ENCODE results near the gene TGFBR1. TPM values are rescaled to one million over a fixed set of nuclear protein-coding genes. Genes with fewer than 3 reads are reported as not detected.

The TGFBR1 gene
- total RNA-seq, 1 donor from 2014 or later, result 29.0 TPM

DNA sequence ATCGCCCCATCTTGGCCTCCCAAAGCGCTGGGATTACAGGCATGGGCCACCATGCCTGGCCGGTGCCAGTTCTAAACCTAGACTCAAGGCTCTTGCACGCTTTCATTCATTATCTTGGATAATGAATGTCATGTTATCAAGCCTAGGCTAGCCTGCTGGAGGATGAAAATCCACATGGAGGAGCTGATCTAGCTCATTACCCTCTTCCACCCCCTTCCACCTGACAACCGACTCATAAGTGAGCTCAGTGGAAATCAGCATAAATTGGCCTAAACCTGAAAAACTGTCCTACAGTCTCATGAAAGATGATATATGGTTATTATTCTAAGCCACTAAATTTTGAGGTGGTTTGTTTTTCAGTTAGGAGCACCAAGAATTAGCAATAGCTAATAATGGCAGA lies 3.6 kb upstream of the TGFBR1 start:
- no peak overlapping the region for H3K4me3 ChIP-seq (ENCODE audit: low read depth, low read length)
- DNase-seq (ENCODE audit: low read depth), result no peak
- no peak for TF ChIP-seq CTCF (conservative IDR thresholded peaks at IDR 0.05; ENCODE audit: low read depth, low read length)

GRCh38 chr9:99101812-99102211 lies 3.1 kb upstream of the TGFBR1 start:
- H3K4me3 ChIP-seq (ENCODE audit: low read depth, low read length), result no peak overlapping the region
- DNase-seq (ENCODE audit: low read depth), result no peak
- no peak for TF ChIP-seq CTCF (conservative IDR thresholded peaks at IDR 0.05; ENCODE audit: low read depth, low read length)

DNA sequence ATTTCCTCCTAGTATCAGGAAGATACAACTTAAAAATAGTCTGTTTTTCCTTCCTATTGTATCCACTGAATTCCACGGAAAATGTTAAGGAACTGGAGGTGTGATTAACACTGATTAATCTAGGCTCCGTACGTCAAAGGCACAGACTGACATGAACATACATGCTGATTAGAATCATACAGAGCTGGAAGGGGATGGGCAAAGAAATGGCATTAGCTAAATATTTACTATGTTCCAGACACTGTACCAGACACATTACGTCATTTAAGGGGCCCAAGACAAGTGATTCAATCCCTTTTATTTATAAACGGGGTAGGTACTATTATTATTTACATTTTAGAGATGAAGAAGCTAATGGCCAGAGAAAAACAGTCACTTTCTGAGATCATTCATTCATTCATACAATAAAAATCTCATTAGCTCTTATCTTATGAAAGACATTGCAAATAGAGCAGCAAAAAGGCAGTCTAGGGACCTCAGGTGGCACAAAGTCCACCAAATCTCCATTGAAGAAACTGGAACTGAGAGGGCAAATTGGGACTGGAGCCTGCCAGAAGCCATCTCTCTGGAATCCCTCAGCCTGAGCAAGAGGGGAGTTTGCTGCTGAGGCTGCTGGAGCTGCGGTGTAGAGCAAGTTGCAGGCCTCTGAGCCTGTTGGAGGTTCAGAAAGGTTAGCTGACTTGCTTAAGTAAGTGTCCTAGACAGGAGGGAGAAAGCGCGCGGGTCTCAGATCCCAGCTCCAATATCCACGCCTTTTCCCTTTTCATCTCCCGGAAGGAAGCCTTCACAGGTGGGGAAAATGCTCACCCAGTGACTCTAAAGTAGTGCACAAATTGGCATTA lies 1.6 kb upstream of the TGFBR1 start:
- DNase-seq (ENCODE audit: low read depth), result no peak
- TF ChIP-seq CTCF (conservative IDR thresholded peaks at IDR 0.05; ENCODE audit: low read depth, low read length), result no peak
- H3K4me3 ChIP-seq (ENCODE audit: low read depth, low read length), result no peak overlapping the region

DNA sequence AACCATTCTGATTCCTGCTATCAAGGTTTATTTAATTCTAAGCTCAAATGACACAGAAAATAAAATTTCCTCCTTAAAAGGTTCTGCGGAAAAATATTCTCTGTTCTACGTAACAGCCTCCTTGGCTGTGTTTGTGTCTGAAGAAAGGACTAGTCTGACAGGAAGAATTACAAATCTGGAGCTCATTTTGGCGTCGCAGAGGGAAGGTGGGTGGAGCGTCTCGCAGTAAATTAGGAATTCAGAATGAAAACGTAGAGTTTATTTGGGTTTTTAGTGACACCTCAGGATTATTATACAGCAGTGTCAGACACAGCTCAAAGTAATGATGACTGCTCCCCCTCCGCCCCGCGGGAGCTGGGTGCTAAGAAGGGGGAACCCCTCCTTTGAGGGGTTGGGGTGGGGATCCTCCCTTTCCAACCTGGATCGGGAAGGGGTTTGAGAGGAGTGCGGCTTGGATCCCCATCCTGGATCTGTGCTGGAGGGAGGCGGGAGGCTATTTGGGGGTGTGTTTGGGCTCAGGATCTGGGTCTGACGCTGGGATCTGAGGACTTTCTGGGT lies 933 bp upstream of the TGFBR1 start:
- peak overlapping the region; percentile 63 for H3K4me3 ChIP-seq (ENCODE audit: low read depth, low read length)
- TF ChIP-seq CTCF (conservative IDR thresholded peaks at IDR 0.05; ENCODE audit: low read depth, low read length), result no peak
- no peak for DNase-seq (ENCODE audit: low read depth)

DNA sequence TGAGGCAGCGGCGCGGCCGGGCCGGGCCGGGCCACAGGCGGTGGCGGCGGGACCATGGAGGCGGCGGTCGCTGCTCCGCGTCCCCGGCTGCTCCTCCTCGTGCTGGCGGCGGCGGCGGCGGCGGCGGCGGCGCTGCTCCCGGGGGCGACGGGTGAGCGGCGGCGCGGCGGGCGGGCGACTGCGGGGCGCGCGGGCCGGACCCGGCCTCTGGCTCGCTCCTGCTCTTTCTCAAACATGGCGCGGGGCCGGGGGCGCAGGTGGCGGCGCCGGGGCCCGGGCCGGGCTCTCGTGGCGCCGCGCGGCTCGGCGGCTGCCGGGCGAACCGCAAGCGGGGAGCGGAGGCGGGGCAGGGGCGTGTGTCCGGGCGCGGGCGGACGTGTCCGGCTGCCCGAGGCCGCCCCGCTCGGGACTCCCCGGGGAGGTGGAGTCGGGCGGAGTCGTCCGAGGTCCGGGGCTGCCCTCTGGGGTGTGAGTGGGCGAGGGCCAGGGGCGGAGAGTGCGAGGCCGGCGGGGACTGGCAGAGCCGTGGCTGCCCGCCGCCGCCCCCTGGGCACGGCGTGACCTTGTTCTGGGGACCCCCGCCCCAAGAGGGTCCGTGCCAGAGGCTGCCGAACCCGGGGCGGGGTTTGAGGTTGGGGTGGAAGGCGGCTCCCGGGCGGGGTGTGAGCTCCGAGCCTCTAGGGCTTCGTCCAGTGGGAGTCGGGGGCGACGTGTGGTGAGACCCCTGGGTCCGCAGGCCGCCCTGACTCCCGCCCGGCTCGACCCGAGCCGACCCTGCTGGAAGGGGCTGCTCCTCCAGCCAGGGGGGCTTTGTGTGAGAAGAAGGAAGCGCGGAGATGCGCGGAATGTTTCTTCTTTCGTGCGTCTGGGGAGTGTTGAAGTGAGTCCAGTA lies 485 bp downstream of the TGFBR1 start:
- no peak for DNase-seq (ENCODE audit: low read depth)
- peak overlapping the region; percentile 70 for H3K4me3 ChIP-seq (ENCODE audit: low read depth, low read length)
- TF ChIP-seq CTCF (conservative IDR thresholded peaks at IDR 0.05; ENCODE audit: low read depth, low read length), result no peak

DNA sequence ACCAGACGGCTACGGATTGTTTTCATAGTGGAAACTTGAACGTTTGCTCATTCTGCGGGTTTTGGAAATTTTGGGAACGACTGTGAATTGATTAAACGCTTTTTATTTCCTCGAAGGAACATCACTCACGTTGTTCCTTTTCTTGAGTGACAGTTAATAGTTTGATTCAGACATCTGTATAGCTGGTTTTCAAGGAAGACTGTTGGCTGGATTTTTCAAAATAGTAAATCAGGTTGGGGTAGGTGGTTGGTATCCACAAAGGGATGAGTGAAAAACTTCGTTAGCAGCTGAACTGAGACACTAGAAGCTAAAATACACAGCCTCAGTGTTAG lies 1.1 kb downstream of the TGFBR1 start:
- peak overlapping the region; percentile 70 for H3K4me3 ChIP-seq (ENCODE audit: low read depth, low read length)
- no peak for DNase-seq (ENCODE audit: low read depth)
- TF ChIP-seq CTCF (conservative IDR thresholded peaks at IDR 0.05; ENCODE audit: low read depth, low read length), result no peak

Data from epithelial cell of proximal tubule (primary cell).